ENCODE measurements around the gene POLR3C.
"Not testable (repeated sequence)": the region's sequence is repeated elsewhere in the genome, so short reads cannot be mapped to it uniquely, and the experiment has no call there.

POLR3C gene

DNA sequence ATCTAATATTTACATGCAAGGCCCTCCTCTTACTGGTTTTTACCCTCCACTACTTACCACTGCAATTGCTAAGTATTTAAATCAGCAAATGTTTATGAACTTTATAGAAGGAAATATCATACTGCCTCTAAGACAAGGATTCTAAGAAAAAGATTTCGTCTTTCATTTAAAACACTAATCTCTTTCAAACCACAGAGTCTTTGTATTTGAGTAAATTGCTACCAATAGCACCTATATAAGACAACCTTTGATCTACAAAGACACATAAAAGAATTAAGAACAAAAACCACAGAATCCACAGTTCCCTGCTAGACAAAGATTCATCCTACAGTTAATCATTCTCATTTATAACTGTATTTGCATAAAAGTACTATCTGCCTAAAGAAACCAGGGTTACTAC, 37.7 kb upstream of the POLR3C start:
- TF ChIP-seq, protein P1, sequence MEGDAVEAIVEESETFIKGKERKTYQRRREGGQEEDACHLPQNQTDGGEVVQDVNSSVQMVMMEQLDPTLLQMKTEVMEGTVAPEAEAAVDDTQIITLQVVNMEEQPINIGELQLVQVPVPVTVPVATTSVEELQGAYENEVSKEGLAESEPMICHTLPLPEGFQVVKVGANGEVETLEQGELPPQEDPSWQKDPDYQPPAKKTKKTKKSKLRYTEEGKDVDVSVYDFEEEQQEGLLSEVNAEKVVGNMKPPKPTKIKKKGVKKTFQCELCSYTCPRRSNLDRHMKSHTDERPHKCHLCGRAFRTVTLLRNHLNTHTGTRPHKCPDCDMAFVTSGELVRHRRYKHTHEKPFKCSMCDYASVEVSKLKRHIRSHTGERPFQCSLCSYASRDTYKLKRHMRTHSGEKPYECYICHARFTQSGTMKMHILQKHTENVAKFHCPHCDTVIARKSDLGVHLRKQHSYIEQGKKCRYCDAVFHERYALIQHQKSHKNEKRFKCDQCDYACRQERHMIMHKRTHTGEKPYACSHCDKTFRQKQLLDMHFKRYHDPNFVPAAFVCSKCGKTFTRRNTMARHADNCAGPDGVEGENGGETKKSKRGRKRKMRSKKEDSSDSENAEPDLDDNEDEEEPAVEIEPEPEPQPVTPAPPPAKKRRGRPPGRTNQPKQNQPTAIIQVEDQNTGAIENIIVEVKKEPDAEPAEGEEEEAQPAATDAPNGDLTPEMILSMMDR (IDR thresholded peaks at IDR 0.05; ENCODE audit: low read depth, low read length, missing control alignments) = no peak
- no peak for DNase-seq (ENCODE audit: low read depth)
- no peak overlapping the region for H3K4me3 ChIP-seq (ENCODE audit: low read depth, low read length)

DNA sequence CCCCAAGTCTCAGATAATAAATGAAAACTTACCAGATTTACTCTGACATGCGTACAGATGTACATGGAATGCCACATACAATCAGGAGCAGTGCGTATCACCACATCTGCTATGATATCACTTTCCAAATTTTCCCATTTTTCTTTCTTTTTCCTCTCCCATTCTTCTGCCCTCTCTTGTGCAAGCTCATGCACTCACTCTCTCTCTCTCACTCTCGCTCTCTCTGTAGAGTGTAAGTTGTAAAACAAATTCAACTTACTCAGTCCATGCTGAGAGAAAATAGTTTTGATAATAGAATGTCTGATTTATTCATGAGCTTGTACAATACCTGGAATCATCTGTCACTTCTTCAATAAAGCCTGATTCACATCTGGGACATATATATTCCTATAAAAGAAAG, 35.4 kb upstream of the POLR3C start:
- TF ChIP-seq, protein P1 (IDR thresholded peaks at IDR 0.05; ENCODE audit: low read depth, low read length, missing control alignments) = no peak

DNA sequence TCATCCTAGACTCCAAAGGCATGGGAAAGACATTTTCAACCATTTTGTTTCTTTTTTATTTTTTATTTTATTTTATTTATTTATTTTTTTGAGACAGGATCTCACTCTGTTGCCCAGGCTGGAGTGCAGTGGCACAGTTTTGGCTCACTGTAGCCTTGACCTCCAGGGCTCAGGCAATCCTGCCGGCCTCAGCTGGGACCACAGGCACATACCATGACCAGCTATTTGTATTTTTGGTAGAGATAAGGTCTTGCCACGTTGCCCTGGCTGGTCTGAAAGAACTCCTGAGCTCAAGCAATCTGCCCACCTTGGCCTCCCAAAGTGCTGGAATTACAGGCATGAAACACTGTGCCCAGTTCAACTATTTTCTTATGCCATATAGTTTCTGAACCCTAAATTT, 32.1 kb upstream of the POLR3C start:
- not testable (repeated sequence) for H3K4me3 ChIP-seq (ENCODE audit: low read depth, low read length); DNase-seq (ENCODE audit: low read depth)

More for the DNA sequence above, 35.4 kb upstream of the POLR3C start:
- no peak overlapping the region for H3K4me3 ChIP-seq (ENCODE audit: low read depth, low read length)
- no peak for DNase-seq (ENCODE audit: low read depth)

DNA sequence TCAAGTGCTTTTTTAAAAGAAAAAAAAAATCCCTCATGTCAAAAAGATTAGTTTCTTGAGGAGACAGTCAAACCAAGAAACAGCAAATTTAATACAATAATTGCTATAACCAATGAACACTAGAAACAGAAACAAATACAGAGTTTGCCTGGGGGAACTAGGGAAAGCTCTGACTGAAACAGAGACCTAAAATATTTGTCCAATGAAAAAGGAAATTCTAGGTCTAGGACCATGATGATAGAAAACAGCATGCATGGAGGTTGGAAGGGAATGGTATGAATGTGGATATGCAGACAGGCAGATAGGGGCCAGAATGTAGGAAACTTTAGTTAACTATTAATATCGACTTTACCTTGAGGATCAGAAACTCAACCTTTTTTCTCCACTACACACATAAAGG, 31.5 kb upstream of the POLR3C start:
- DNase-seq (ENCODE audit: low read depth) = no peak

DNA sequence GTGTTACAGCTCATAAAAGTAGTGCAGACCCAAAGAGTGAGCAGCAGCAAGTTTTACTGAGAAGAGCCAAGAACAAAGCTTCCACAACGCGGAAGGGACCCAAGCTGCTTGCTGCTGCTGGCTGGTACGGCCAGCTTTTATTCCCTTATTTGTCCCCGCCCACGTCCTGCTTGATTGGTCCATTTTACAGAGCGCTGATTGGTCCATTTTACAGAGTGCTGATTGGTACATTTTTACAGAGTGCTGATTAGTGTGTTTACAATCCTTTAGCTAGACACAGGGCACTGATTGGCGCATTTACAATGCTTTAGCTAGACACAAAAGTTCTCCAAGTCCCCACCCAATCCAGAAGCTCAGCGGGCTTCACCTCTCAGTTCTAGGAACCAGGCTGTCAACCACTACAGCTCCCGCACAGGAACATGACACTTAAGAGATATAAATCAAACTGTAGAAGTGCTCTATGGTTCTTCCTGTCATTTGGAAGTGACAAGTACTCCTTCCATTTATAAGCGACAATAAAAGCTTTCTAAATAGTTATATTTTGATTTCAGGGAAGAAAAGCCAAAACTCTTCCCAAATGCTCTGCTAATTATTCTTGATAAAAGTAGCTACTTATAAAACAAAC, 28.6 kb upstream of the POLR3C start:
- no peak overlapping the region for H3K4me3 ChIP-seq (ENCODE audit: low read depth, low read length)
- no peak for DNase-seq (ENCODE audit: low read depth)
- TF ChIP-seq, protein P1 (IDR thresholded peaks at IDR 0.05; ENCODE audit: low read depth, low read length, missing control alignments) = no peak

More for the DNA sequence above, 31.5 kb upstream of the POLR3C start:
- TF ChIP-seq, protein P1 (IDR thresholded peaks at IDR 0.05; ENCODE audit: low read depth, low read length, missing control alignments) = no peak
- no peak overlapping the region for H3K4me3 ChIP-seq (ENCODE audit: low read depth, low read length)

DNA sequence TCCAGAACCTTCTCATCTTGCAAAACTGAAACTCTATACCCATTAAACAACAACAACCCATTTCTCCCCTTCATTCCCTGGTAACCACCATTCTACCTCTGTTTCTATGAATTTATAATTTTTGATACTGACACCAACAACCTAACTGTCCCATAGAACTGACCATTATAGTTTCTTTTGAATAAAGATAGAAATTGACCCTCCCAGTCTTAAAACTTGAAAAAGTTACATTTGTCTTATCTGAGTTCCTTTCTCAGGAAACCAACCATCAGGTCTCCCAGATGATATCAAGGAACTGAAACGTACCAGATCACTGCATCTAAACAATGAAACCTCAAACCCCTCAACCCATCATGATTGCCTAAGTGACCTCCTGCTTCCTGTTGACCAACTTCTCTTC, 27.2 kb upstream of the POLR3C start:
- no peak overlapping the region for H3K4me3 ChIP-seq (ENCODE audit: low read depth, low read length)
- DNase-seq (ENCODE audit: low read depth) = no peak
- TF ChIP-seq, protein P1 (IDR thresholded peaks at IDR 0.05; ENCODE audit: low read depth, low read length, missing control alignments) = no peak

DNA sequence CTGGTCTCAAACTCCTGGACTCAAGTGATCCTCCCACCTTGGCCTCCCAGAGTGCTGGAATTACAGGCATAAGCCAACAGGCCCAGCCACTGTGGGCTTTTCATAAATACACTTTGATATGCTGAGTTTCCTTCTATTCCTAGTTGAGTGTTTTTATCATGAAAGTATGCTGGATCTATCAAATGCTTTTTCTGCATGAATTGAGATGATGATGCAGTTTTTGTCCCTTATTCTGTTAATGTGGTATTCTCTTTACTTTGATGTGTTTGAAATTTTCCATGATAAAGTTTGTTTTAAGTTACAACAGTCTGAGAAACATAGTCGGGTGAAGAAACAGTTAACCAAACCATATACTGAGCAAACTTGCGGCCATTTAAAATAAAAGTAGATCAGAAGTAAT, 24.2 kb upstream of the POLR3C start:
- no peak overlapping the region for H3K4me3 ChIP-seq (ENCODE audit: low read depth, low read length)
- TF ChIP-seq, protein P1 (IDR thresholded peaks at IDR 0.05; ENCODE audit: low read depth, low read length, missing control alignments) = no peak
- DNase-seq (ENCODE audit: low read depth) = no peak

Measured in GM12864 (cell line).